NCI-H82 treated with DMSO at 0.1 percent for 48 hours (cell line): Measurements from ENCODE around the gene YIF1A.
A peak's percentile ranks its signal among the peaks of the same experiment; 100 is the strongest.

Experiments
- DNase-seq: peaks from one replicate; lab custom pipeline; 2025; ENCODE audit not compliant: unreplicated experiment; lab: John Stamatoyannopoulos, UW

Gene YIF1A

GRCh38 chr11:66288671-66289547 lies at the start of gene YIF1A:
Gene YIF1A (minus strand): TSS chr11:66289143. CDS start chr11:66288985, 158 bp downstream.
- DNase-seq = peak; percentile 95

- DNase-seq = no peak
Measured at GRCh38 chr11:66337103-66337899, 48.4 kb upstream of the YIF1A start.

- no peak for DNase-seq
Measured at GRCh38 chr11:66336234-66337102, 47.5 kb upstream of the YIF1A start, which contains the start of gene RIN1. Gene RIN1 (minus strand): TSS chr11:66336434. CDS start chr11:66336402, 32 bp downstream.

- no peak for DNase-seq
Measured at GRCh38 chr11:66335531-66336233, 46.7 kb upstream of the YIF1A start.

GRCh38 chr11:66334605-66335442 lies 45.9 kb upstream of the YIF1A start:
- DNase-seq = no peak

- no peak for DNase-seq
Measured at GRCh38 chr11:66333896-66334604, 45.1 kb upstream of the YIF1A start.

- no peak for DNase-seq
Measured at GRCh38 chr11:66333220-66333877, 44.4 kb upstream of the YIF1A start.

GRCh38 chr11:66332371-66333219 lies 43.7 kb upstream of the YIF1A start:
- DNase-seq = no peak

- DNase-seq = no peak
Measured at GRCh38 chr11:66331542-66332370, 42.8 kb upstream of the YIF1A start.

- DNase-seq = no peak
Measured at GRCh38 chr11:66330931-66331330, 42.0 kb upstream of the YIF1A start.

- DNase-seq = no peak
Measured at GRCh38 chr11:66329165-66329673, 40.3 kb upstream of the YIF1A start.

GRCh38 chr11:66328302-66329144 lies 39.6 kb upstream of the YIF1A start:
- DNase-seq = peak; percentile 44

GRCh38 chr11:66328031-66328301 lies 39.0 kb upstream of the YIF1A start:
- DNase-seq = no peak

GRCh38 chr11:66327171-66328030 lies 38.5 kb upstream of the YIF1A start:
- DNase-seq = no peak
